T-helper 2 cell (primary cell): ENCODE measurements around the gene S100A10.
A peak's percentile ranks its signal among the peaks of the same experiment; 100 is the strongest.

Source experiments
- DNase-seq, 5 experiments: peaks; one replicate each; pipeline versions ENCODE4 v3.0.0 to v3.0.0-alpha.2; 2012 to 2022

Gene S100A10

DNA sequence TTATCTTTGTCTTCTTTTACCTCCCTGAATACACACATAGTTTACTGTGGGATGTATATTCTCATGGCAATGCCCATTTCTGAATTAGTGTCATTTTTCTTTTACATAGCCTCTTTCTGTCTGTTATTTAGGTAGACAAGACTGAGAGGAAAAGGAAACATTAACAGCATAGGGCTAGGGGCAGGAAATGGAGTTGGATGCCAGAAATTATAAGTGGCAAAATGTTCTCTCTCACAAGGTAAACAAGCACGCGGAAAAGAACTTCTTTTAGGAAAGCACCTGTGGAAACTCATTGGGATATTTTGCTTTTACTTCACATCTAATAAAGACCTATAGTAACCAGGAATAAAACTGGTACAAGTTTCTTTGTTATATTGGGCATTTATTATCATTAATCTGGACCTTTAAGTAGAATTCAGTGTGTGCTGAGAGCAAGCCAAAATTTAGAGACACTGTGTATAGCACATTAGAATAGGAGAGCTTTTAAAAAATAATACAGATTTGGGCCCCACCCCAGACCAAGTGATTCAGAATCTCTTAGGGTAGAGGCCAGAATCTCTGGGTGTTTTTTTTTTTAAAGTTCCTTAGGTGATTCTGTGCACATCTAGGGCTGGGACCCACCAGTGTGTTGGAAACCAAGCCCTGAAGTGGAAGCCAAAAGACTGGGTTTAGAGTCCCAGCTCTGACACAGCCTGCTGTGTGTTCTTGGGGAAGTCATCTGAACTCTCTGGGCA is 32.7 kb downstream of the S100A10 start:
- no peak for DNase-seq

- DNase-seq = no peak
These were observed 34.7 kb downstream of the S100A10 start for GRCh38 chr1:151958959-151959358.

DNA sequence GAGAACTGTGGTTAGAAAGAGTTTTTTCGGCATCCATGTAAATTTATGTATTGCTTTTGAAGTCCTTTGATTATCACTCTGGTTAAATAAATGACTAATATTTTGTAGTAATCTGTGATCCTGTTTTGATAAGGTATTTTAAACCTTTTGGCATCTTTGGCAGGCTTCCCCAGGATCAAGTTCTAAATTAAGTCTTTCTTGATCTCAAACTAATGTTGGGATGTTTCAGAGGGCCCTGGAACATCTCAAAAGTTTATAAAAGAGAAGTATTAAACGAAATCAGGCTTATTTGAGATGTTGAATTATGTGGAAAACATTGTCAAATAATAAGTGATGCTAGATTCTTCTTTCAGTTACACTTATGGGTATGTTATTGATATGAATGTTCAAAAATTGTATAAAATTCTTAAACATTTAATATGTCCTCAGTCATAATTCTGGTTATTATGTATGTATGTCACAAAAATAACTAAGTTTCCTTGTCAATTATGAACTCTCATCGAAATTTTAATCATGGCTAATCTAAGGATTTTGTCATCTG is 36.6 kb downstream of the S100A10 start:
- no peak for DNase-seq

GRCh38 chr1:151953409-151954094 is 40.1 kb downstream of the S100A10 start:
- no peak for DNase-seq

- DNase-seq = no peak
These were observed 40.8 kb downstream of the S100A10 start for GRCh38 chr1:151952811-151953210.

- no peak for DNase-seq
These were observed 44.1 kb downstream of the S100A10 start for GRCh38 chr1:151949371-151950193.

GRCh38 chr1:151948506-151948905 is 45.2 kb downstream of the S100A10 start:
- no peak for DNase-seq

DNA sequence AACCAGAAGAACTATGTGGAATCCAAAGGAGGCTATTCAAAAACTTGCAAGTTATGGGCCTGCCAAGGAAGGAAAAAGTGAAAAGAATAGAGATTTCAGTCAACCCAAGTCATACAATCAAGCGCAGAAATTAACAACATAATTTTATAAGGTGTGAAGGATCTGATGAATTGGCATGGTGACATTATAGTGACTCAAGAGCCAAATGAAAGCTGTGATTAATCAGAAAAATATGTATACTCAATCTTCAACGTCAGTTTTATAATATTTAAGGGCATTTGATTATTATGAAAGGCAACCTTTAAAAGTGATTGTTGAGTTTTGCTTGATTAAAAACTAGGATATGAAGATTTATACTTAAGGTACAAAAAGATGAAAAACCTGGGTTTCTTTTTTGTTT is 46.5 kb downstream of the S100A10 start:
- DNase-seq = no peak

DNA sequence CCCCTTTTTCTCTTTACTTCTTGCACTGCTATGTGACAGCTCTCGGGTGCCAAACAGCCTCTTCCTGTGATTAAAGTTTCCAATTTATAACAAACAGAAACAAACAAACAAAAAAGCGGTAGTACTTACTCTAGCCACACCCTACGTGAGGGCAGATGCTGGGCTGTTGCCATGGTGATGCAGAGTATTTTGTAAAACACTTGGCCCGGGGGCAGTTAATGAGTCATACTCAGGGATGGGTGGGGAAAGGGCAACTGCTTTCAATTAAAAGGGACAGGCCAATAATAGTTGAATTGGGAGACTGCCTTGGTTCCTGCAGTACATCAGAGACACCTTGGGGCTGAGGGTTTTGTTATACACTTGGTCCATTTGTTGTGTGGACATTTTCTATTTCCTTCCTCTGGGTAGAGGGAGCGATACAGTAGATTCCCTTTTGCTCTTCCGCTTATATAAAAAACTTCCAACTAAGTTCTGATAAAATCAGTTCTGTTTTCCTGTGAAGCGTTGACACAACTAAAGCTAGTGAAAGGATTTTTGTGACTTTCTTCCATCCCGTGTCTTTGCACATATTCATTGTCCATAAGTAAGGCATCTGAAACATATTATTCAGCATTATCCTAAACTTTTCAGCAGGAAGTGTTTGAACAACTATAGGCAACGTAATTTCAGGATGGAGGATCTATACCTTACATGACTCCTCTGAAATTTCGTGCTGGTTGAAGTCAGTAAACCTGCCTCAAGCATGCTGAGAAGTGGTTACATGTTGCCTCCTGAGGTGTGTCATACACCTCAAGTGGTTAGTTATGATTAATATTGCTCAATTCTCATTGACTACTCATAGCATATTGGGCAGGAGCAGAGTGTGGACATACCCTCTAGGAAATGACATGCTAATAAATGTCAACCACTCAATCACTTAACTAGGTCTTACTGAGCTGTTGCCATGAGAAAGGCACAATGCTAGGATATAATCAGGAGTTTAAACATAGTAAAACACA is 47.6 kb downstream of the S100A10 start:
- DNase-seq = peak; percentile 53 to 93 (median 84)

DNA sequence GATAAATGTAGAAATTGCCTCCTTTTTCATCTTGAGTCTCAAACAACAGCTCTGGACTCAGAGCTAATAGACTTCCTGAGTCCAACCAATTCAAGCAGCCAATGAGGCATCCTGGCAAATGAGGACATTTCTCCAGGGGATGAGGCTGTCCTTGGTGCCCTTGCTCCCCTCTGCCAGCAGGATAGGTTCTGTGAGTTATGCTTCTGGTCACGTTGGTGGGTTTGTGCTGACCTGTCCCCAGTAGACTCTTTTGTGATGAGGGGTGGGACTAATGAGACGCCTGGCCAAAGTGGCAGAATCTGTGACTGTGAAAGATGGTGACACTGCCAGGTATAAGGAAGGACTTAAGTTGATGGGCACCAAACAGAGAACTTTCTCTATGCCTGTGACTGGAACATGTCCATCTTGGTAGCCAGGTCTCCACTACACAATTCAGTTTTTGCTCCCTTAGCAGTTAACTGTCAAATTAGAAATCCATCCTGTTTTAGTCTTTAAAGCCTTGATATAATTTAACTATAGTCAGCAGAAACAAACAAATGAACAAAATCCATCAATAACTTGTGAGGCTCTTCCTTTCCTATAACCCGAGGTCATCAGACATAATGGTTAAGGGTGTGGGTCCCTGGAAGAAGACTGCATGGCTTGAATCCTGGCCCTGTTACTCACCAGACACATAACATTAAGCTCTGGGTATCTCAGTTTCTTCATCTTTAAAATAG is 48.6 kb downstream of the S100A10 start:
- no peak for DNase-seq

DNA sequence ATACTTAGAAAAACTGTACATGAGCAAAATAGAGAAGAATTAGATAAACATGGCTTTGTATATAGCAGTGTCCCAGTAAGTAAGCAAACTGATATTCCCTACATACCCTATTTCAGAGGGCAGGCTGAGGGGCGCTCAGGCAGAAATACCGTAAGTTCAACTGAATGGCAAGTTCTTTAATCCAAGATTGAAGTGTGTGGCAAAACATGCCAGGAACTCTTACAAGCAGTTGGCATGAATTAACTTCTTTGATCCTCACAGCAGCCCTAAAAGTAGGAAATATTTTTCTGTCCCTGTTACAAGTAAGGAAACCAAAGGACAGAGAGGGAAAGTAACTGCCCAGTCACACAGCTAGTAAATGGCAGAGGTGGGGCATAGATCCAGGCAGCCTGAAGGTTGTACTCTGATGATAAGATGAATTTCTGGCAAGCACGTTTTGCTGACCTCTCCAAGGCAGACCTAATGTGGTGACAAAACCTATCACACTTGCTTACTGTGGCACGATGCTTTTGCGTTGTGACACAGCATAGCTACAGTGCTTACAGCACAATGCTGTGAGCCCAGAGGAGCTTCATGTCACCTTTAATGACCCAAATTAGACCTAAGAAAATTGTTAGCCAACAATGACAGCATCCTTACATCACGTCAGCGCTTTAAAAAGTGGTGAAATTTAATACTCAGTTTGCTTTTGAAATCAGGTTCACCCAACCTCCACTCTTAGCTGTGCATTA is 49.4 kb downstream of the S100A10 start:
- no peak for DNase-seq

- no peak for DNase-seq
These were observed 50.1 kb downstream of the S100A10 start for GRCh38 chr1:151943591-151943990.

- no peak for DNase-seq
These were observed 50.8 kb downstream of the S100A10 start for GRCh38 chr1:151942882-151943281.

GRCh38 chr1:151940541-151940940 is 53.1 kb downstream of the S100A10 start:
- DNase-seq = no peak

DNA sequence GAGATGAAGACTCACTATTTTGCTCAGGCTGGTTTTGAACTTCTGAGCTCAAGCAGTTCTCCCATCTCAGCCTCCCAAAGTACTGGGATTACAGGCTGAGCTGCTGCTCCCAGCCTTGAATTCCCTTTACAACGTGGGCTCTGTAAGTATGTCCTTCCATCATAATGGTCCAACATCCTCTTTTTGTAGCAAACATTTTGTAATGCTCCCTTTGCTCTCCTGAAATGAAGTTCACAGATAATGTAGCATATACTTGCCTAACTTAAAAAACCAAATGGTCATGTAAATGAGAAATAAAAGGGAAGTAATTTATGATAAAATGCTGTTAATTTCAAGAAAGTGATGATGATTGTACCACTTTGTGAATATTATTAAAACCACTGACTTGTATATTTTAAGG is 53.9 kb downstream of the S100A10 start:
- no peak for DNase-seq

DNA sequence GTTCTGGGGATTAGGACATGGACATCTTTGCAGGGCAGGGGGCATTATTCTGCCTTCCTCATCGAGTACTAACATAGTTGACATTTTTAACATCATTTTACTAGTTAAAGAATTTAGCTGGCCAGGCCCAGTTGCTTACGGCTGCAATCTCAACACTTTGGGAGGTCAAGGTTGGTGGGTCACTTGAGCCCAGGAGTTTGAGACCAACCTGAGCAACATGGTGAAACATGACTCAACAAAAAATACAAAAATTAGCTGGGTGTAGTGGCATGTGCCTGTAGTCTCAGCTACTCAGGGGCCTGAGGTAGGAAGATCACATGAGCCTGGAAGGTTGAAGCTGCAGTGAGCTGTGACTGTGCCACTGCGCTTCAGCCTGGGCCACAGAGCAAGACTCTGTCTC is 54.5 kb downstream of the S100A10 start:
- no peak for DNase-seq

DNA sequence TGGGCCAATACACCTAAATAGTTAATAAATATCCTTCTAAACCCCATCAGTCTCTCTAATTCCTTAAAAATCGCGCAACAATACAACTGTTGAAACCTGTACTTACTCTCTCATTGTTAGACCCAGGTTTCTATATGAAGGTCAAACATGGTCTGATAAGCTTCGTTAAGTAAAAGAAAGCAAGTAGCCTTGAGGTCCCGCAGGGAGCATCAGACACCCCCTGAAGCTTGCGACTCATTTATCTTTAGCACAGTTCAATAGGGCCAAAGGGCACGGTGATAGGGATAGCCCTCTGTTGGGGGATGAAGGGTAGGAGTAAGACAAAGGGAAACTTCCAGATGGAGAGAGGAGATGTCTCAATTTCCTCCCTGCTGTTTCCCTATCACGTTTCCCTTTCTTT is 57.0 kb downstream of the S100A10 start:
- no peak for DNase-seq

DNA sequence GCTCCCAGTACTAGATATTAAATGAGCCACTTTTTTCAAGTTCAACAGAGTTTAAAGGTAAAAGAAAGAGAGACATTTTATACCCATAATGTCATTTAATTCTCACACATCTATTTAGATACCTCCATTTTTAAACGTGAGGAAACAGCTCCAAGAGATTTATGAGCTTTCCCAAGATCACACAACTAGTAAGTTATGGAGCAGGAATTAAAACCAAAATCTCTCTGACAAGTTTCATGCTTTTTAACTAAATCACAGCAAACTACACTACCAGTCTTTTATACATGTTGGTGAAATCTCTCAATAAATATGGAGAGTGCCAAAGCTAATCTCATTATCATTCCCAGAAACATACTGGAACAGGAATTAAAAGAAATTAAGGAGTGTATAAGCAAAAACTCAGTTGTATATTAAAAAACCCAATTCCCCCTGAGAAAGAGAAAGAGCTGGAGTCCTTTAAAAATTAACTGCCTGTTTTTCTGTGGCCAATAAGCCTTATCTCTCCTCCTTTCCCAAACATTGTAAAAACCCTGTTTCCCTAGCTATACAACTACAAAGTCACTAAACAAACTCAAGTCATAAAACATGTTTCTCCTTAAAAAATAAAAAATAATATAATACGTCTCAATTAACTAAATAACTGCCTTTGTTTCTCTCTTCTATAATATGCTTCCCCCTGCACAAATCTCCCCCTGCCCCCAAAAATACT is 57.6 kb downstream of the S100A10 start:
- no peak for DNase-seq

DNA sequence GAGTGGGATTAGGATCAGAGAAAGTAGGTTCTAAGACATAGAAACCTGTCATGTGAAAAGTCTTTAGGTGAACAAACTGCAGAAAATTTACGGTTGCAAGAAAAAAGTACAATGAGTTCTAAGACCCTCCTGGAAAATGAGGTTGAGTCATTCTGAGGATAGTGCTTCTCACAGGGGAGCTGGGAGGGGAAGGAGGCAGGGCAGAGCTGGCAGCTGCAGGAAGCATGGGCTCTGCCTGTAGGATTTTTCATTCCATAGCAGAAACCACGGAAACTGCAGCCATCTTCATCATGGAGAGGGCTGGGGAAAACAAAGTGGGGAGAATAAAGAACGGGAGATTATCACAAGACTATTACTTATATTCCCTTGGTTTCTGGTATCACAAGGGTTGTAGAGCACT is 58.5 kb downstream of the S100A10 start:
- no peak for DNase-seq

DNA sequence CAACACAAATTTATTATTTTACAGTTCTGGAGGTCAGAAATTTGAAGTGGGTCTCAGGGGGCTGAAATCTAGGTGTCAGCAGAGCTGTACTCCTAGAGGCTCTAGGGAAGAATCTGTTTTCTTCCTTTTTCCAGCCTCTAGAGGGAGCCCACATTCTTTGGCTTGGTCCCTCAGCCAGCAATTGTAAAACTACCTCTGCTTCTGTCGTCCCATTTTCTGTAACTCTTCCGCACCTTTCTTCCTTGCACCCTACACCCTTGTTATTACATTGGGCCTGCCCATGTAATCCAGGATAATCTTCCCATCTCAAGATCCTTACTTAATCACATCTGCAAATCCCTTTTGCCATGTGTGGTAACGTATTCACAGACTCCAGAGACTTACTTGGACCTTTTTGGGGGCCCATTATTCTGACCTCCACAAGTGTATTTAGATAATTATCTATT is 59.6 kb downstream of the S100A10 start:
- peak in 3 of 5 experiments; percentile 28 to 62 (median 46) for DNase-seq
